OCI-LY7 (cell line): ENCODE results near the gene NDUFAF4. TPM values are rescaled to one million over a fixed set of nuclear protein-coding genes. Genes with fewer than 3 reads are reported as not detected.

Experiments used
- BruUV-seq: library from RNA; stranded (reverse); fragments of 400-500 nt; replicated peaks from 2 replicates; lab custom pipeline; 2021; lab: Mats Ljungman, UMichigan
- CTCF ChIA-PET: fragments of 300-600 bp; sonication (Branson Sonifier 250); formaldehyde crosslinking; loops from one replicate; lab custom pipeline; 2022; ENCODE audit warnings: antibody characterized with exemption; ENCODE audit not compliant: unreplicated experiment; lab: Charles Lee
- POLR2A ChIA-PET: fragments of 300-600 bp; sonication (Branson Sonifier 250); formaldehyde crosslinking; loops from one replicate; lab custom pipeline; 2022; ENCODE audit warnings: antibody characterized with exemption; lab: Charles Lee
- DNase-seq: peaks from one replicate; pipeline ENCODE4 v3.0.0-alpha.2; 2015; ENCODE audit warnings: low spot score
- H2AFZ ChIP-seq: fragments of 200-600 bp; sonication (generic), shearing (Covaris generic); 2 replicates; pipeline ENCODE4 v1.6.1; 2014; ENCODE audit warnings: mild to moderate bottlenecking, antibody characterized with exemption, low read length, moderate library complexity
- H3K27ac ChIP-seq: fragments of 200-600 bp; sonication (generic); 2 replicates; pipeline ENCODE4 v1.5.1; 2014; ENCODE audit warnings: mixed run types, low read depth, mild to moderate bottlenecking, moderate library complexity, low read length, inconsistent platforms; ENCODE audit not compliant: poor library complexity, severe bottlenecking
- H3K36me3 ChIP-seq: fragments of 200-600 bp; sonication (generic); 2 replicates; pipeline ENCODE4 v1.6.1; 2014; ENCODE audit warnings: mild to moderate bottlenecking, antibody characterized with exemption, low read length, moderate library complexity, mixed read lengths; ENCODE audit not compliant: insufficient read depth
- H3K4me1 ChIP-seq: fragments of 200-600 bp; sonication (generic); 2 replicates; pipeline ENCODE4 v1.5.1; 2014; ENCODE audit warnings: mild to moderate bottlenecking, low read length; ENCODE audit not compliant: insufficient read depth, poor library complexity, severe bottlenecking
- H3K4me2 ChIP-seq: fragments of 200-600 bp; sonication (generic); 2 replicates; pipeline ENCODE4 v1.6.1; 2014; ENCODE audit warnings: mild to moderate bottlenecking, low read length
- H3K4me3 ChIP-seq: fragments of 200-600 bp; sonication (generic); 2 replicates; pipeline ENCODE4 v1.5.1; 2014; ENCODE audit warnings: mild to moderate bottlenecking, low read depth, low read length; ENCODE audit not compliant: poor library complexity, severe bottlenecking
- H3K79me2 ChIP-seq: fragments of 200-600 bp; sonication (generic); 2 replicates; pipeline ENCODE4 v1.6.1; 2016; ENCODE audit warnings: low read depth, mild to moderate bottlenecking, low read length, moderate library complexity, mixed read lengths; ENCODE audit not compliant: insufficient read depth
- H3K9me2 ChIP-seq: fragments of 200-600 bp; sonication (generic); 2 replicates; pipeline ENCODE4 v1.6.1; 2016; ENCODE audit warnings: mild to moderate bottlenecking, low read length, mixed read lengths; ENCODE audit not compliant: insufficient read depth
- H3K9me3 ChIP-seq: fragments of 200-600 bp; sonication (generic); 2 replicates; pipeline ENCODE4 v1.6.1; 2014; ENCODE audit warnings: mild to moderate bottlenecking, mixed run types, low read length, mixed read lengths
- H4K20me1 ChIP-seq: fragments of 200-600 bp; sonication (generic); 2 replicates; pipeline ENCODE4 v1.6.1; 2014; ENCODE audit warnings: mild to moderate bottlenecking, antibody characterized with exemption, low read length, moderate library complexity, mixed read lengths; ENCODE audit not compliant: insufficient read depth
- EZH2phosphoT487 ChIP-seq: fragments of 200-600 bp; sonication (generic); IDR thresholded peaks from 2 replicates; pipeline ENCODE4 v1.6.1; 2018; ENCODE audit warnings: low read depth, borderline replicate concordance, mild to moderate bottlenecking, mixed run types, antibody characterized with exemption, low read length, moderate library complexity, mixed read lengths
- intact Hi-C: fragments of 100-400 bp; cut with micrococcal nuclease; formaldehyde crosslinking; loops from one replicate; pipeline ENCODE4 v1.10.0; 2022; ENCODE audit not compliant: unreplicated experiment
- total RNA-seq, 2 experiments: library from RNA; depleted of rRNA in 1 of 2; stranded (reverse); fragments of >200 nt in 1 of 2; shearing (Covaris generic) in 1 of 2; gene quantifications; 2 replicates each; pipeline ENCODE4 v1.2.3, GENCODE V29; 2014 to 2022
- TF ChIP-seq, protein P1 (sequence below): fragments of 200-600 bp; sonication (generic); conservative IDR thresholded peaks from 2 replicates; pipeline ENCODE4 v1.5.1; 2014; ENCODE audit warnings: mild to moderate bottlenecking, antibody characterized with exemption, low read length, moderate library complexity, mixed read lengths

The NDUFAF4 gene
- total RNA-seq, 2 experiments from 2014 or later = 31.5 to 80.4 TPM

- DNase-seq = no peak
- no peak overlapping the region for H3K27ac ChIP-seq
- no peak for TF ChIP-seq EZH2phosphoT487
- TF ChIP-seq, protein P1, sequence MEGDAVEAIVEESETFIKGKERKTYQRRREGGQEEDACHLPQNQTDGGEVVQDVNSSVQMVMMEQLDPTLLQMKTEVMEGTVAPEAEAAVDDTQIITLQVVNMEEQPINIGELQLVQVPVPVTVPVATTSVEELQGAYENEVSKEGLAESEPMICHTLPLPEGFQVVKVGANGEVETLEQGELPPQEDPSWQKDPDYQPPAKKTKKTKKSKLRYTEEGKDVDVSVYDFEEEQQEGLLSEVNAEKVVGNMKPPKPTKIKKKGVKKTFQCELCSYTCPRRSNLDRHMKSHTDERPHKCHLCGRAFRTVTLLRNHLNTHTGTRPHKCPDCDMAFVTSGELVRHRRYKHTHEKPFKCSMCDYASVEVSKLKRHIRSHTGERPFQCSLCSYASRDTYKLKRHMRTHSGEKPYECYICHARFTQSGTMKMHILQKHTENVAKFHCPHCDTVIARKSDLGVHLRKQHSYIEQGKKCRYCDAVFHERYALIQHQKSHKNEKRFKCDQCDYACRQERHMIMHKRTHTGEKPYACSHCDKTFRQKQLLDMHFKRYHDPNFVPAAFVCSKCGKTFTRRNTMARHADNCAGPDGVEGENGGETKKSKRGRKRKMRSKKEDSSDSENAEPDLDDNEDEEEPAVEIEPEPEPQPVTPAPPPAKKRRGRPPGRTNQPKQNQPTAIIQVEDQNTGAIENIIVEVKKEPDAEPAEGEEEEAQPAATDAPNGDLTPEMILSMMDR = no peak
- CTCF ChIA-PET = no interaction called here
- H3K9me2 ChIP-seq = no peaks in the 10 kb centered on the region
- H3K9me3 ChIP-seq = no peaks in the 10 kb centered on the region
- H3K79me2 ChIP-seq = peaks cover 5% of the 10 kb centered on the region; the same call in 1 of the 2 replicates
- peak overlapping the region; percentile 84 for H3K4me2 ChIP-seq
- H2AFZ ChIP-seq = peak overlapping the region; percentile 98
- intact Hi-C loops = no loop called here
- H4K20me1 ChIP-seq = no peaks in the 10 kb centered on the region
- peaks cover 20% of the 10 kb centered on the region for H3K4me1 ChIP-seq
- peak overlapping the region; percentile 93 for H3K4me3 ChIP-seq
- H3K36me3 ChIP-seq = no peaks in the 10 kb centered on the region
- POLR2A ChIA-PET = interaction anchor here (0.7 to 1.3 kb wide), 3 partner anchors 10 to 139 kb away, joined by 3 to 4 read pairs (median 3); no protein-coding TSS in a partner anchor
- BruUV-seq = TSS peak; percentile 60
Observed at GRCh38 chr6:96925290-96925687, 27.6 kb upstream of the NDUFAF4 start.

GRCh38 chr6:96923871-96924493, 26.3 kb upstream of the NDUFAF4 start:
- peak overlapping the region; percentile 93 for H3K4me3 ChIP-seq
- H3K4me2 ChIP-seq = peak overlapping the region; percentile 90
- ChIA-PET CTCF (no interaction called here), POLR2A (interaction anchor here (0.7 to 1.1 kb wide), 5 partner anchors 9 to 1337 kb away, joined by 3 to 4 read pairs (median 3); no protein-coding TSS in a partner anchor)
- H3K79me2 ChIP-seq = peaks cover 5% of the 10 kb centered on the region; the same call in 1 of the 2 replicates
- no peaks in the 10 kb centered on the region for H3K36me3 ChIP-seq
- DNase-seq = no peak
- intact Hi-C loops = loop anchor here (1.0 kb wide), 2 partner anchors 27 to 125 kb away; partner anchors contain the start of gene NDUFAF4
- peaks cover 20% of the 10 kb centered on the region for H3K4me1 ChIP-seq
- no peaks in the 10 kb centered on the region for H3K9me3 ChIP-seq
- TF ChIP-seq, protein P1 = no peak
- no peak for TF ChIP-seq EZH2phosphoT487
- peak overlapping the region; percentile 58 for H3K27ac ChIP-seq
- BruUV-seq = TSS peak; percentile 98
- no peaks in the 10 kb centered on the region for H3K9me2 ChIP-seq
- H4K20me1 ChIP-seq = no peaks in the 10 kb centered on the region
- peak overlapping the region; percentile 96 for H2AFZ ChIP-seq

- H3K4me2 ChIP-seq = peak overlapping the region; percentile 90
- peak overlapping the region; percentile 93 for H3K4me3 ChIP-seq
- peaks cover 5% of the 10 kb centered on the region; the same call in 1 of the 2 replicates for H3K79me2 ChIP-seq
- POLR2A ChIA-PET = interaction anchor here (1.5 to 4.2 kb wide), 4 partner anchors 11 to 126 kb away, joined by 4 to 53 read pairs (median 26); partner anchors contain the start of gene NDUFAF4
- no TSS peak for BruUV-seq
- H3K9me2 ChIP-seq = no peaks in the 10 kb centered on the region
- no peak for DNase-seq
- H3K9me3 ChIP-seq = no peaks in the 10 kb centered on the region
- H2AFZ ChIP-seq = peak overlapping the region; percentile 96
- H3K4me1 ChIP-seq = peaks cover 20% of the 10 kb centered on the region
- intact Hi-C loops = no loop called here
- CTCF ChIA-PET = no interaction called here
- no peak for TF ChIP-seq EZH2phosphoT487
- TF ChIP-seq, protein P1 = no peak
- H3K36me3 ChIP-seq = no peaks in the 10 kb centered on the region
- no peaks in the 10 kb centered on the region for H4K20me1 ChIP-seq
- H3K27ac ChIP-seq = peak overlapping the region; percentile 58
Observed at GRCh38 chr6:96923400-96923799, 25.7 kb upstream of the NDUFAF4 start.
